IMR-90 (cell line): ENCODE measurements around the gene TMEM161A. TPM values are rescaled to one million over a fixed set of nuclear protein-coding genes. Genes with fewer than 3 reads are reported as not detected.

Experiments
- ATAC-seq: fragments of 200-7000 bp; cut with Tn5 transposase; 2 replicates; pipeline ENCODE4 v1.9.1; 2020; ENCODE audit warnings: low read depth, mild to moderate bottlenecking, moderate library complexity
- BruUV-seq: library from RNA; stranded (reverse); fragments of 400-500 nt; replicated peaks from 2 replicates; lab custom pipeline; 2021; lab: Mats Ljungman, UMichigan
- CTCF ChIA-PET: fragments of 300-600 bp; formaldehyde crosslinking; extraction: SDS; loops from one replicate; lab custom pipeline; 2021; ENCODE audit warnings: antibody characterized with exemption; lab: Yijun Ruan, JAX
- POLR2A ChIA-PET: fragments of 300-600 bp; sonication (Branson Sonifier 250); formaldehyde crosslinking; loops from one replicate; lab custom pipeline; 2022; ENCODE audit warnings: antibody characterized with exemption; ENCODE audit not compliant: unreplicated experiment; lab: Charles Lee
- DNase-seq: peaks from one replicate; pipeline ENCODE4 v3.0.0; 2013
- H2AFZ ChIP-seq: replicated peaks from 2 replicates; pipeline ENCODE3; 2013; ENCODE audit warnings: low read length, mild to moderate bottlenecking; ENCODE audit not compliant: poor library complexity
- H2AK5ac ChIP-seq: 2 replicates; pipeline ENCODE4 v1.6.1; 2013; ENCODE audit warnings: low read depth, low read length, inconsistent platforms
- H2AK9ac ChIP-seq: replicated peaks from 2 replicates; pipeline ENCODE3; 2013; ENCODE audit warnings: mild to moderate bottlenecking, low read depth, low read length, moderate library complexity; ENCODE audit not compliant: poor library complexity
- H2BK120ac ChIP-seq: 2 replicates; pipeline ENCODE4 v1.6.1; 2013; ENCODE audit warnings: low read depth, low read length, inconsistent platforms
- H2BK15ac ChIP-seq: 3 replicates; pipeline ENCODE4 v1.6.1; 2013; ENCODE audit warnings: low read depth, low read length, inconsistent platforms
- H2BK20ac ChIP-seq: 2 replicates; pipeline ENCODE4 v1.6.1; 2013; ENCODE audit warnings: low read depth, mild to moderate bottlenecking, inconsistent platforms, low read length, moderate library complexity
- H2BK5ac ChIP-seq: 2 replicates; pipeline ENCODE4 v1.6.1; 2013; ENCODE audit warnings: mild to moderate bottlenecking, low read depth, low read length, inconsistent platforms; ENCODE audit not compliant: poor library complexity, severe bottlenecking
- H3K14ac ChIP-seq: replicated peaks from 2 replicates; pipeline ENCODE4 v1.6.1; 2013; ENCODE audit warnings: low read depth, low read length, inconsistent platforms
- H3K18ac ChIP-seq: 2 replicates; pipeline ENCODE4 v1.6.1; 2013; ENCODE audit warnings: low read depth, low read length, control low read depth
- H3K23ac ChIP-seq: 2 replicates; pipeline ENCODE4 v1.6.1; 2013; ENCODE audit warnings: low read depth, low read length, inconsistent platforms
- H3K27ac ChIP-seq: 2 replicates; pipeline ENCODE4 v1.5.1; 2013; ENCODE audit warnings: mild to moderate bottlenecking, control low read depth, low read length; ENCODE audit not compliant: insufficient read depth
- H3K27me3 ChIP-seq: 2 replicates; pipeline ENCODE4 v1.6.1; 2013; ENCODE audit warnings: low read length; ENCODE audit not compliant: control insufficient read depth, insufficient read depth
- H3K36me3 ChIP-seq: 2 replicates; pipeline ENCODE4 v1.6.1; 2013; ENCODE audit warnings: low read length, mixed read lengths; ENCODE audit not compliant: control insufficient read depth, insufficient read depth
- H3K4ac ChIP-seq: 2 replicates; pipeline ENCODE4 v1.6.1; 2013; ENCODE audit warnings: low read depth, low read length, inconsistent platforms
- H3K4me1 ChIP-seq: 2 replicates; pipeline ENCODE4 v1.6.1; 2013; ENCODE audit warnings: low read length, mixed read lengths; ENCODE audit not compliant: control insufficient read depth, insufficient read depth
- H3K4me2 ChIP-seq: 2 replicates; pipeline ENCODE4 v1.6.1; 2013; ENCODE audit warnings: low read depth, mild to moderate bottlenecking, control low read depth, low read length, moderate library complexity
- H3K4me3 ChIP-seq: 2 replicates; pipeline ENCODE4 v1.5.1; 2013; ENCODE audit warnings: low read depth, mild to moderate bottlenecking, control low read depth, low read length, moderate library complexity; ENCODE audit not compliant: insufficient read depth
- H3K56ac ChIP-seq: 2 replicates; pipeline ENCODE4 v1.6.1; 2013; ENCODE audit warnings: low read length, inconsistent platforms; ENCODE audit not compliant: insufficient read depth; ENCODE audit errors: extremely low read depth
- H3K79me1 ChIP-seq, 2 experiments: 2 replicates each; pipeline ENCODE4 v1.6.1; 2013; ENCODE audit warnings: low read length in 2 of 2, inconsistent platforms in 1 of 2, low read depth in 1 of 2
- H3K9ac ChIP-seq: 2 replicates; pipeline ENCODE4 v1.6.1; 2013; ENCODE audit warnings: low read depth, low read length, control low read depth
- H3K9me1 ChIP-seq: 2 replicates; pipeline ENCODE4 v1.6.1; 2013; ENCODE audit warnings: low read length, inconsistent platforms; ENCODE audit not compliant: insufficient read depth
- H3K9me3 ChIP-seq: 2 replicates; pipeline ENCODE4 v1.6.1; 2013; ENCODE audit warnings: low read length; ENCODE audit not compliant: control insufficient read depth, insufficient read depth
- H4K20me1 ChIP-seq: 2 replicates; pipeline ENCODE4 v1.6.1; 2013; ENCODE audit warnings: low read length, inconsistent platforms; ENCODE audit not compliant: insufficient read depth
- H4K5ac ChIP-seq: 2 replicates; pipeline ENCODE4 v1.6.1; 2013; ENCODE audit warnings: mild to moderate bottlenecking, low read depth, low read length, control low read depth
- H4K8ac ChIP-seq, 2 experiments: 2 replicates each; pipeline ENCODE4 v1.6.1; 2013; ENCODE audit warnings: low read depth in 2 of 2, low read length in 2 of 2, control low read depth in 1 of 2, inconsistent platforms in 1 of 2
- H4K91ac ChIP-seq: 2 replicates; pipeline ENCODE4 v1.6.1; 2013; ENCODE audit warnings: low read depth, low read length, inconsistent platforms; ENCODE audit not compliant: insufficient read depth
- BHLHE40 ChIP-seq: fragments of 150-350 bp; IDR thresholded peaks from 2 replicates; pipeline ENCODE4 v1.6.1; 2016; ENCODE audit warnings: mild to moderate bottlenecking, low read depth, low read length
- FOS ChIP-seq: fragments of 150-350 bp; IDR thresholded peaks from 2 replicates; pipeline ENCODE4 v1.6.1; 2016; ENCODE audit warnings: low read depth, low read length
- MAFK ChIP-seq: IDR thresholded peaks from 2 replicates; pipeline ENCODE4 v1.6.1; 2012; ENCODE audit warnings: low read depth, low read length, improper control_type of control experiment
- MAZ ChIP-seq: IDR thresholded peaks from 2 replicates; pipeline ENCODE4 v1.6.1; 2012; ENCODE audit warnings: low read depth, mild to moderate bottlenecking, low read length, improper control_type of control experiment, moderate library complexity, borderline replicate concordance
- NFE2L2 ChIP-seq: fragments of 150-350 bp; IDR thresholded peaks from 2 replicates; pipeline ENCODE4 v1.6.1; 2016; ENCODE audit warnings: low read depth, mild to moderate bottlenecking, low read length
- POLR2A ChIP-seq: IDR thresholded peaks from 2 replicates; pipeline ENCODE4 v1.6.1; 2012; ENCODE audit warnings: mild to moderate bottlenecking, low read depth, low read length
- RAD21 ChIP-seq: IDR thresholded peaks from 2 replicates; pipeline ENCODE4 v1.6.1; 2012; ENCODE audit warnings: low read length, improper control_type of control experiment
- RCOR1 ChIP-seq: IDR thresholded peaks from 2 replicates; pipeline ENCODE4 v1.6.1; 2012; ENCODE audit warnings: mild to moderate bottlenecking, low read length, improper control_type of control experiment; ENCODE audit not compliant: insufficient replicate concordance
- RFX5 ChIP-seq: IDR thresholded peaks from 2 replicates; pipeline ENCODE4 v1.8.0; 2012; ENCODE audit warnings: low read depth, mild to moderate bottlenecking, low read length, moderate library complexity
- SMC3 ChIP-seq: fragments of 150-350 bp; IDR thresholded peaks from 2 replicates; pipeline ENCODE4 v1.6.1; 2016; ENCODE audit warnings: low read depth, mild to moderate bottlenecking, antibody characterized with exemption, low read length, moderate library complexity
- WGBS, 2 experiments: methylation state at CpG; one replicate each; pipeline versions ENCODE4 v1.1.5 to v1.1.7; 2013; ENCODE audit warnings: missing lambda C conversion rate in 2 of 2; ENCODE audit not compliant: insufficient read length in 1 of 2; ENCODE audit errors: extremely low coverage in 2 of 2; 5-methylcytosine and 5-hydroxymethylcytosine counted together
- dilution Hi-C: fragments of 300-500 bp; cut with HindIII; formaldehyde crosslinking; loops from one replicate; pipeline ENCODE4 v1.14.3; 2018; ENCODE audit warnings: low sequenced_read_pairs; ENCODE audit not compliant: unreplicated experiment
- in situ Hi-C: fragments of 300-500 bp; cut with MboI; formaldehyde crosslinking; loops from 3 replicates; pipeline ENCODE4 v1.14.3; 2019; ENCODE audit warnings: low sequenced_read_pairs, inconsistent platforms, mixed read lengths
- intact Hi-C: fragments of 100-400 bp; cut with micrococcal nuclease; formaldehyde crosslinking; loops from 2 replicates; pipeline ENCODE4 v1.10.0; 2022
- polyA plus RNA-seq, 3 experiments: library from polyadenylated mRNA; depleted of rRNA; stranded (reverse); fragments of >200 nt; gene quantifications; 2 replicates each; pipeline ENCODE4 v1.2.3, GENCODE V29; 2012; ENCODE audit warnings: low replicate concordance in 1 of 3
- total RNA-seq: library from RNA; depleted of rRNA; stranded (reverse); fragments of >200 nt; gene quantifications from 2 replicates; pipeline ENCODE4 v1.2.3, GENCODE V29; 2012
- TF ChIP-seq, protein P1 (sequence below): conservative IDR thresholded peaks from 2 replicates; pipeline ENCODE4 v1.5.1; 2012; ENCODE audit warnings: mild to moderate bottlenecking, low read depth, low read length, improper control_type of control experiment
- TF ChIP-seq, protein P2 (sequence below): fragments of 150-350 bp; IDR thresholded peaks from 2 replicates; pipeline ENCODE4 v1.6.1; 2016; ENCODE audit warnings: low read depth, mild to moderate bottlenecking, low read length, moderate library complexity, borderline replicate concordance
- TF ChIP-seq, protein P3 (sequence below): fragments of 150-350 bp; IDR thresholded peaks from 2 replicates; pipeline ENCODE4 v1.6.1; 2017; ENCODE audit warnings: mild to moderate bottlenecking, antibody characterized with exemption, low read length, low read depth

TMEM161A gene
- total and polyA plus RNA-seq, 2 of the 4 experiments (the other 2 are of a cell fraction) = 11.1 to 34.8 TPM

- Histone ChIP-seq H3K79me1 (peaks cover 5 to 15% of the 10 kb centered on the region in 2 experiments; a peak in 3 of 4 replicates), H2BK5ac (no peak overlapping the region), H3K4ac (no peak overlapping the region), H3K4me1 (no peaks in the 10 kb centered on the region), H2AK9ac (peak overlapping the region; percentile 70), H3K36me3 (peaks cover 2% of the 10 kb centered on the region; the same call in 1 of the 2 replicates), H3K9me1 (peaks cover 12% of the 10 kb centered on the region), H3K4me2 (no peak overlapping the region), H3K27ac (no peak overlapping the region), H4K20me1 (no peaks in the 10 kb centered on the region; the same call in 1 of the 2 replicates), H4K91ac (no peak overlapping the region), H3K23ac (no peak overlapping the region), H2BK120ac (no peak overlapping the region), H4K5ac (no peak overlapping the region), H2AFZ (no peak overlapping the region), H3K18ac (no peak overlapping the region), H3K4me3 (no peak overlapping the region), H3K9ac (no peak overlapping the region), H2BK15ac (no peak overlapping the region), H3K14ac (no peak overlapping the region), H2AK5ac (no peak overlapping the region), H3K9me3 (no peaks in the 10 kb centered on the region), H2BK20ac (no peak overlapping the region), H4K8ac (no peak overlapping the region), H3K27me3 (no peaks in the 10 kb centered on the region), H3K56ac (no peak overlapping the region)
- dilution Hi-C loops (no loop called here), intact Hi-C loops (no loop called here), in situ Hi-C loops (no loop called here)
- DNase-seq (no peak), ATAC-seq (no peak)
- no CpG with 5 or more reads among the region's 8 CpGs for WGBS, 2 experiments
- BruUV-seq = no TSS peak
- no peak for TF ChIP-seq MAFK
- TF ChIP-seq NFE2L2 = no peak
- TF ChIP-seq, protein P1, sequence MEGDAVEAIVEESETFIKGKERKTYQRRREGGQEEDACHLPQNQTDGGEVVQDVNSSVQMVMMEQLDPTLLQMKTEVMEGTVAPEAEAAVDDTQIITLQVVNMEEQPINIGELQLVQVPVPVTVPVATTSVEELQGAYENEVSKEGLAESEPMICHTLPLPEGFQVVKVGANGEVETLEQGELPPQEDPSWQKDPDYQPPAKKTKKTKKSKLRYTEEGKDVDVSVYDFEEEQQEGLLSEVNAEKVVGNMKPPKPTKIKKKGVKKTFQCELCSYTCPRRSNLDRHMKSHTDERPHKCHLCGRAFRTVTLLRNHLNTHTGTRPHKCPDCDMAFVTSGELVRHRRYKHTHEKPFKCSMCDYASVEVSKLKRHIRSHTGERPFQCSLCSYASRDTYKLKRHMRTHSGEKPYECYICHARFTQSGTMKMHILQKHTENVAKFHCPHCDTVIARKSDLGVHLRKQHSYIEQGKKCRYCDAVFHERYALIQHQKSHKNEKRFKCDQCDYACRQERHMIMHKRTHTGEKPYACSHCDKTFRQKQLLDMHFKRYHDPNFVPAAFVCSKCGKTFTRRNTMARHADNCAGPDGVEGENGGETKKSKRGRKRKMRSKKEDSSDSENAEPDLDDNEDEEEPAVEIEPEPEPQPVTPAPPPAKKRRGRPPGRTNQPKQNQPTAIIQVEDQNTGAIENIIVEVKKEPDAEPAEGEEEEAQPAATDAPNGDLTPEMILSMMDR = no peak
- no peak for TF ChIP-seq BHLHE40
- no peak for TF ChIP-seq MAZ
- TF ChIP-seq RAD21 = no peak
- TF ChIP-seq, protein P2, sequence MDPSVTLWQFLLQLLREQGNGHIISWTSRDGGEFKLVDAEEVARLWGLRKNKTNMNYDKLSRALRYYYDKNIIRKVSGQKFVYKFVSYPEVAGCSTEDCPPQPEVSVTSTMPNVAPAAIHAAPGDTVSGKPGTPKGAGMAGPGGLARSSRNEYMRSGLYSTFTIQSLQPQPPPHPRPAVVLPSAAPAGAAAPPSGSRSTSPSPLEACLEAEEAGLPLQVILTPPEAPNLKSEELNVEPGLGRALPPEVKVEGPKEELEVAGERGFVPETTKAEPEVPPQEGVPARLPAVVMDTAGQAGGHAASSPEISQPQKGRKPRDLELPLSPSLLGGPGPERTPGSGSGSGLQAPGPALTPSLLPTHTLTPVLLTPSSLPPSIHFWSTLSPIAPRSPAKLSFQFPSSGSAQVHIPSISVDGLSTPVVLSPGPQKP = no peak
- no peak for TF ChIP-seq RFX5
- TF ChIP-seq, protein P3, sequence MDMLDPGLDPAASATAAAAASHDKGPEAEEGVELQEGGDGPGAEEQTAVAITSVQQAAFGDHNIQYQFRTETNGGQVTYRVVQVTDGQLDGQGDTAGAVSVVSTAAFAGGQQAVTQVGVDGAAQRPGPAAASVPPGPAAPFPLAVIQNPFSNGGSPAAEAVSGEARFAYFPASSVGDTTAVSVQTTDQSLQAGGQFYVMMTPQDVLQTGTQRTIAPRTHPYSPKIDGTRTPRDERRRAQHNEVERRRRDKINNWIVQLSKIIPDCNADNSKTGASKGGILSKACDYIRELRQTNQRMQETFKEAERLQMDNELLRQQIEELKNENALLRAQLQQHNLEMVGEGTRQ = no peak
- TF ChIP-seq SMC3 = no peak
- no peak for TF ChIP-seq POLR2A
- no peak for TF ChIP-seq RCOR1
- TF ChIP-seq FOS = no peak
- ChIA-PET CTCF (no interaction called here), POLR2A (no interaction called here)
Observed at GRCh38 chr19:19071897-19072296, 66.4 kb downstream of the TMEM161A start.
